ENCODE data around the gene HACD1.

The HACD1 gene

GRCh38 chr10:17562614-17563013, 54.6 kb downstream of the HACD1 start:
- Histone ChIP-seq H3K27ac (ENCODE audit: low read length, poor library complexity, severe bottlenecking) (no peak overlapping the region), H3K4me2 (ENCODE audit: low read length, poor library complexity, severe bottlenecking) (no peak overlapping the region), H3K4me1 (ENCODE audit: control insufficient read depth, insufficient read depth, low read depth, low read length) (peaks cover 1% of the 10 kb centered on the region), H3K18ac (ENCODE audit: low read depth in 1 of 2, low read length in 2 of 2) (no peak overlapping the region), H3K4me3 (ENCODE audit: insufficient read depth in 1 of 2, low read depth in 1 of 2, low read length in 2 of 2) (no peak overlapping the region), H3K27me3 (ENCODE audit: control insufficient read depth in 1 of 2, insufficient read depth in 1 of 2, low read length in 2 of 2) (no peaks in the 10 kb centered on the region), H2AK5ac (ENCODE audit: low read length, severe bottlenecking) (no peak overlapping the region), H2AFZ (ENCODE audit: low read depth, low read length) (no peak overlapping the region), H3K9ac (ENCODE audit: low read length) (no peak overlapping the region), H2BK120ac (ENCODE audit: low read depth, low read length) (no peak overlapping the region), H3K4ac (ENCODE audit: low read depth in 1 of 2, low read length in 2 of 2) (no peak overlapping the region), H3K79me1 (replicated peaks; ENCODE audit: low read length, poor library complexity, severe bottlenecking) (no peaks in the 10 kb centered on the region), H3K36me3 (ENCODE audit: control insufficient read depth in 1 of 2, insufficient read depth in 2 of 2, low read depth in 1 of 2, low read length in 2 of 2) (no peaks in the 10 kb centered on the region), H3K9me3 (ENCODE audit: control insufficient read depth, low read length) (no peaks in the 10 kb centered on the region), H2BK15ac (ENCODE audit: low read depth, poor library complexity, severe bottlenecking) (no peak overlapping the region), H3K14ac (ENCODE audit: low read length in 2 of 2) (no peak overlapping the region), H2BK5ac (ENCODE audit: low read depth, low read length, poor library complexity, severe bottlenecking) (no peak overlapping the region), H4K8ac (ENCODE audit: low read length) (no peak overlapping the region), H3K23ac (ENCODE audit: low read length in 2 of 2) (no peak overlapping the region), H4K91ac (ENCODE audit: low read length) (no peak overlapping the region), H2BK12ac (ENCODE audit: low read length in 2 of 2) (no peak overlapping the region)
- DNase-seq, result peak; percentile 33
- WGBS, result 76% methylated on average over 8 of the region's 8 CpGs

GRCh38 chr10:17561111-17561510, 56.1 kb downstream of the HACD1 start:
- 100% methylated on average over 2 of the region's 2 CpGs for WGBS
- H3K79me1 ChIP-seq (replicated peaks; ENCODE audit: low read length, poor library complexity, severe bottlenecking), result no peaks in the 10 kb centered on the region
- no peaks in the 10 kb centered on the region for H3K9me3 ChIP-seq (ENCODE audit: control insufficient read depth, low read length)
- H3K27ac ChIP-seq (ENCODE audit: low read length, poor library complexity, severe bottlenecking), result no peak overlapping the region
- H4K8ac ChIP-seq (ENCODE audit: low read length), result no peak overlapping the region
- no peak overlapping the region for H3K14ac ChIP-seq (ENCODE audit: low read length in 2 of 2)
- H3K23ac ChIP-seq (ENCODE audit: low read length in 2 of 2), result no peak overlapping the region
- H3K9ac ChIP-seq (ENCODE audit: low read length), result no peak overlapping the region
- DNase-seq, result no peak
- no peak overlapping the region for H2BK12ac ChIP-seq (ENCODE audit: low read length in 2 of 2)
- H3K4me1 ChIP-seq (ENCODE audit: control insufficient read depth, insufficient read depth, low read depth, low read length), result peaks cover 1% of the 10 kb centered on the region
- no peak overlapping the region for H2AFZ ChIP-seq (ENCODE audit: low read depth, low read length)
- H3K18ac ChIP-seq (ENCODE audit: low read depth in 1 of 2, low read length in 2 of 2), result no peak overlapping the region
- H3K4me3 ChIP-seq (ENCODE audit: insufficient read depth in 1 of 2, low read depth in 1 of 2, low read length in 2 of 2), result no peak overlapping the region
- no peak overlapping the region for H3K4ac ChIP-seq (ENCODE audit: low read depth in 1 of 2, low read length in 2 of 2)
- no peak overlapping the region for H2BK15ac ChIP-seq (ENCODE audit: low read depth, poor library complexity, severe bottlenecking)
- H4K91ac ChIP-seq (ENCODE audit: low read length), result no peak overlapping the region
- H2BK5ac ChIP-seq (ENCODE audit: low read depth, low read length, poor library complexity, severe bottlenecking), result no peak overlapping the region
- H3K4me2 ChIP-seq (ENCODE audit: low read length, poor library complexity, severe bottlenecking), result no peak overlapping the region
- H3K27me3 ChIP-seq (ENCODE audit: control insufficient read depth in 1 of 2, insufficient read depth in 1 of 2, low read length in 2 of 2), result no peaks in the 10 kb centered on the region
- no peak overlapping the region for H2AK5ac ChIP-seq (ENCODE audit: low read length, severe bottlenecking)
- H3K36me3 ChIP-seq (ENCODE audit: control insufficient read depth in 1 of 2, insufficient read depth in 2 of 2, low read depth in 1 of 2, low read length in 2 of 2), result no peaks in the 10 kb centered on the region
- H2BK120ac ChIP-seq (ENCODE audit: low read depth, low read length), result no peak overlapping the region

GRCh38 chr10:17557459-17557858, 59.7 kb downstream of the HACD1 start:
- H2BK120ac ChIP-seq (ENCODE audit: low read depth, low read length), result no peak overlapping the region
- 78% methylated on average over 3 of the region's 3 CpGs for WGBS

DNA sequence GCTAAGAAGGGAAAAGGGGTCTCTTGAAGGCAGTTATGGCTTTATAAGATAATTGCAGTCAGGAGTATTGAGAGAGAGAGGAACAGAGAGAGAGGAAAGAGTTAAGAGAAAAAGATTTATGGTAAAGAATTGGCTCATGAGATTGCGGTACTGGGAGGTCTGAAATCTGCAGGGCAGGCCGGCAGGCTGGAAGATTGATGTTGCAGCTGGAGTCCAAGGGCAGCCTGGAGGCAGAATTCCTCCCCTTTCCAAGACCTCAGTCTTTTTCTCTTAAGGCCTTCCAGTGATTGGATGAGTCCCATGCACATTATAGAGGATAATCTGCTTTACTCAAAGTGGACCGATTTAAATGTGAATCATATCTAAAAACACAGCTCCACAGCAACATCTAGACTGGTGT, 68.4 kb downstream of the HACD1 start:
- no peak overlapping the region for H2BK5ac ChIP-seq (ENCODE audit: low read depth, low read length, poor library complexity, severe bottlenecking)
- H3K9me3 ChIP-seq (ENCODE audit: control insufficient read depth, low read length), result no peaks in the 10 kb centered on the region
- no peak overlapping the region for H2AFZ ChIP-seq (ENCODE audit: low read depth, low read length)
- DNase-seq, result peak; percentile 37
- no peak overlapping the region for H2BK15ac ChIP-seq (ENCODE audit: low read depth, poor library complexity, severe bottlenecking)
- WGBS, result 54% methylated on average over 3 of the region's 3 CpGs
- H3K4me2 ChIP-seq (ENCODE audit: low read length, poor library complexity, severe bottlenecking), result no peak overlapping the region
- H4K8ac ChIP-seq (ENCODE audit: low read length), result no peak overlapping the region
- H3K27me3 ChIP-seq (ENCODE audit: control insufficient read depth in 1 of 2, insufficient read depth in 1 of 2, low read length in 2 of 2), result peaks cover 0 to 11% of the 10 kb centered on the region in 2 experiments
- peaks cover 2% of the 10 kb centered on the region for H3K4me1 ChIP-seq (ENCODE audit: control insufficient read depth, insufficient read depth, low read depth, low read length)
- no peak overlapping the region for H3K27ac ChIP-seq (ENCODE audit: low read length, poor library complexity, severe bottlenecking)
- H2BK120ac ChIP-seq (ENCODE audit: low read depth, low read length), result no peak overlapping the region
- no peak overlapping the region for H3K4me3 ChIP-seq (ENCODE audit: insufficient read depth in 1 of 2, low read depth in 1 of 2, low read length in 2 of 2)
- no peak overlapping the region for H3K4ac ChIP-seq (ENCODE audit: low read depth in 1 of 2, low read length in 2 of 2)
- H3K18ac ChIP-seq (ENCODE audit: low read depth in 1 of 2, low read length in 2 of 2), result no peak overlapping the region
- no peak overlapping the region for H3K9ac ChIP-seq (ENCODE audit: low read length)
- H4K91ac ChIP-seq (ENCODE audit: low read length), result no peak overlapping the region
- no peak overlapping the region for H2BK12ac ChIP-seq (ENCODE audit: low read length in 2 of 2)
- H3K79me1 ChIP-seq (replicated peaks; ENCODE audit: low read length, poor library complexity, severe bottlenecking), result no peaks in the 10 kb centered on the region
- no peaks in the 10 kb centered on the region for H3K36me3 ChIP-seq (ENCODE audit: control insufficient read depth in 1 of 2, insufficient read depth in 2 of 2, low read depth in 1 of 2, low read length in 2 of 2)
- H3K23ac ChIP-seq (ENCODE audit: low read length in 2 of 2), result no peak overlapping the region
- no peak overlapping the region for H3K14ac ChIP-seq (ENCODE audit: low read length in 2 of 2)
- H2AK5ac ChIP-seq (ENCODE audit: low read length, severe bottlenecking), result no peak overlapping the region

More at GRCh38 chr10:17557459-17557858, 59.7 kb downstream of the HACD1 start:
- Histone ChIP-seq H4K8ac (ENCODE audit: low read length) (no peak overlapping the region), H2BK15ac (ENCODE audit: low read depth, poor library complexity, severe bottlenecking) (no peak overlapping the region), H3K9ac (ENCODE audit: low read length) (no peak overlapping the region), H3K4me1 (ENCODE audit: control insufficient read depth, insufficient read depth, low read depth, low read length) (peaks cover 1% of the 10 kb centered on the region), H3K4me2 (ENCODE audit: low read length, poor library complexity, severe bottlenecking) (no peak overlapping the region), H3K27ac (ENCODE audit: low read length, poor library complexity, severe bottlenecking) (no peak overlapping the region), H3K4me3 (ENCODE audit: insufficient read depth in 1 of 2, low read depth in 1 of 2, low read length in 2 of 2) (no peak overlapping the region), H3K4ac (ENCODE audit: low read depth in 1 of 2, low read length in 2 of 2) (no peak overlapping the region), H3K23ac (ENCODE audit: low read length in 2 of 2) (no peak overlapping the region), H2AFZ (ENCODE audit: low read depth, low read length) (no peak overlapping the region), H3K79me1 (replicated peaks; ENCODE audit: low read length, poor library complexity, severe bottlenecking) (no peaks in the 10 kb centered on the region), H3K9me3 (ENCODE audit: control insufficient read depth, low read length) (no peaks in the 10 kb centered on the region), H4K91ac (ENCODE audit: low read length) (no peak overlapping the region), H3K36me3 (ENCODE audit: control insufficient read depth in 1 of 2, insufficient read depth in 2 of 2, low read depth in 1 of 2, low read length in 2 of 2) (no peaks in the 10 kb centered on the region), H2BK5ac (ENCODE audit: low read depth, low read length, poor library complexity, severe bottlenecking) (no peak overlapping the region), H3K14ac (ENCODE audit: low read length in 2 of 2) (no peak overlapping the region), H2BK12ac (ENCODE audit: low read length in 2 of 2) (no peak overlapping the region), H3K18ac (ENCODE audit: low read depth in 1 of 2, low read length in 2 of 2) (no peak overlapping the region), H2AK5ac (ENCODE audit: low read length, severe bottlenecking) (no peak overlapping the region), H3K27me3 (ENCODE audit: control insufficient read depth in 1 of 2, insufficient read depth in 1 of 2, low read length in 2 of 2) (no peaks in the 10 kb centered on the region)
- DNase-seq, result no peak

All from mesenchymal stem cell (in vitro differentiated cells and primary cell).